Mesodermal cell (in vitro differentiated cells): ENCODE measurements around the gene AMHR2. TPM values are rescaled to one million over a fixed set of nuclear protein-coding genes. Genes with fewer than 3 reads are reported as not detected.
"Not testable (repeated sequence)": the region's sequence is repeated elsewhere in the genome, so short reads cannot be mapped to it uniquely, and the experiment has no call there.

ENCODE experiments used
- H3K27ac ChIP-seq: 2 replicates; pipeline ENCODE4 v1.7.0; 2013; ENCODE audit warnings: mild to moderate bottlenecking, low read depth, low read length, moderate library complexity; ENCODE audit not compliant: severe bottlenecking
- H3K36me3 ChIP-seq: 2 replicates; pipeline ENCODE4 v1.7.1; 2013; ENCODE audit warnings: mild to moderate bottlenecking, low read length, moderate library complexity; ENCODE audit not compliant: control insufficient read depth, insufficient read depth
- H3K4me1 ChIP-seq: one replicate; pipeline ENCODE4 v1.7.1; 2013; ENCODE audit warnings: mild to moderate bottlenecking, low read length; ENCODE audit not compliant: insufficient read depth, control insufficient read depth, poor library complexity, severe bottlenecking
- H3K4me3 ChIP-seq: 2 replicates; pipeline ENCODE4 v1.7.0; 2013; ENCODE audit warnings: low read length, control low read depth, mild to moderate bottlenecking; ENCODE audit not compliant: insufficient read depth, poor library complexity, severe bottlenecking; ENCODE audit errors: extremely low read depth
- H3K9me3 ChIP-seq: 2 replicates; pipeline ENCODE4 v1.7.1; 2013; ENCODE audit warnings: mild to moderate bottlenecking, low read length, moderate library complexity; ENCODE audit not compliant: control insufficient read depth
- WGBS, 2 experiments: methylation state at CpG; one replicate each; pipeline ENCODE4 v1.1.5; 2013; ENCODE audit warnings: missing lambda C conversion rate in 2 of 2; ENCODE audit not compliant: insufficient coverage in 2 of 2; 5-methylcytosine and 5-hydroxymethylcytosine counted together
- polyA plus RNA-seq, 2 experiments: library from polyadenylated mRNA; stranded (reverse); fragments of 50-300 nt; gene quantifications; one replicate each; pipeline ENCODE4 v1.2.3, GENCODE V29; 2013

Gene AMHR2
- polyA plus RNA-seq (2013, experiment 1 of 2), result 5.8 TPM
- 4.4 TPM for polyA plus RNA-seq (2013, experiment 2 of 2)

DNA sequence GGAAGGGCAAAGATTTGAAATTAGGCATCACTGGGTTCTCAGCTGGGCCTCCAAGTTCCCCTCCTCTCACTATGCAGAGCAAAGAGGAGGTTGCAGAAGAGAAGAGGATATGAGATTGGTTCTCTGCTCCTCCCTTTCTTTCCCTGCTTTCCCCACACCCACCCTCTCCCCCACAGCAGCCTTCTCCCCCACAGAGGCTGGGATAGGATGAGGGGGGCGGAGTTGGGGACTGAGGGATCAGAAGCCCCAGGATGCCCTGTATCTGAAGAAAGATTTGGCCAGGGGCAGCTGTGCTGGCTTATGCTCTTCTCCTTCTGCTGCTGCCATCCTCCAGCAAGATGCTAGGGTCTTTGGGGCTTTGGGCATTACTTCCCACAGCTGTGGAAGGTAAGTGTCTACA lies at the start of gene AMHR2:
Gene AMHR2, plus strand, starts transcription at position 259 of the 400 bp plus-strand sequence. Its CDS starts 80 bp downstream, at position 339.
- no peaks in the 10 kb centered on the region for H3K36me3 ChIP-seq
- WGBS, 2 experiments, result no CpG with 5 or more reads among the region's 1 CpG
- H3K9me3 ChIP-seq, result no peaks in the 10 kb centered on the region
- H3K27ac ChIP-seq, result no peak within 1 kb of the TSS
- no peak within 1 kb of the TSS for H3K4me3 ChIP-seq
- H3K4me1 ChIP-seq, result peaks cover 22% of the 10 kb centered on the region

DNA sequence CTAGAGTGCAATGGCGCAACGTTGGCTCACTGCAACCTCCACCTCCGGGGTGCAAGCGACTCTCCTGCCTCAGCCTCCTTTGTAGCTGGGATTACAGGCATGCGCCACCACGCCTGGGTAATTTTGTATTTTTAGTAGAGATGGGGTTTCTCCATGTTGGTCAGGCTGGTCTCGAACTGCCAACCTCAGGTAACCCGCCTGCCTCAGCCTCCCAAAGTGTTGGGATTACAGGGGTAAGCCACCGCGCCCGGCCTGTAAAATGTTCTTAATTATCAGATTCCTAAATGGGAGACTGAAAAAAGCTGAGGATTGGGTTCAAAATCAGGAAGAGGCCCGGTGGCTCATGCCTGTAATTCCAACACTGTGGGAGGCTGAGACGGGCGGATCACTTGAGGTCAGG lies 49.4 kb upstream of the AMHR2 start:
- not testable (repeated sequence) for H3K27ac ChIP-seq, H3K4me3 ChIP-seq, H3K4me1 ChIP-seq, H3K9me3 ChIP-seq, H3K36me3 ChIP-seq
- 83 to 86% methylated on average over 11 to 12 of the region's 14 CpGs for WGBS, 2 experiments

- H3K27ac ChIP-seq, result no peak overlapping the region
- peaks cover 17% of the 10 kb centered on the region for H3K4me1 ChIP-seq
- no CpG with 5 or more reads among the region's 2 CpGs for WGBS, 2 experiments
- peaks cover 6% of the 10 kb centered on the region for H3K36me3 ChIP-seq
- no peak overlapping the region for H3K4me3 ChIP-seq
- no peaks in the 10 kb centered on the region for H3K9me3 ChIP-seq
Observed at GRCh38 chr12:53376747-53377146, 46.9 kb upstream of the AMHR2 start.

DNA sequence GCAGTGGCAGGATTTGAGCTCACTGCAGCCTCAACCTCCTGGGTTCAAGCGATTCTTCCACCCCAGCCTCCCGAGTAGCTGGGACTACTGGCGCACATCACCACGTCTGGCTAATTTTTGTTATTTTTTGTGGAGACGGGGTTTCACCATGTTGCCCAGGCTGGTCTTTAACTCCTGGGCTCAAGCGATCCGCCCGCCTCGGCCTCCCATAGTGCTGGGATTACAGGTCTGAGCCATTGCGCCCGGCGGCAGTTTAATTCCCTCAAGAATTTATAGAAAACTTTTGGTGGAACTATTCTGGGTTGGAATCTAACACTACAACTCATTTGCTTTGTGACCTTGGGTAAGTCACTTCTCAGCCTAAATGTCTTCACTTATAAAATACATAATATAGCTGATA lies 45.4 kb upstream of the AMHR2 start:
- Histone ChIP-seq H3K4me1 (peaks cover 21% of the 10 kb centered on the region), H3K9me3 (no peaks in the 10 kb centered on the region), H3K27ac (no peak overlapping the region), H3K4me3 (no peak overlapping the region), H3K36me3 (peaks cover 20% of the 10 kb centered on the region)
- WGBS, 2 experiments, result 94 to 98% methylated on average over 7 to 9 of the region's 12 CpGs

GRCh38 chr12:53378724-53379388 lies 44.8 kb upstream of the AMHR2 start:
- Histone ChIP-seq H3K4me1 (peaks cover 28% of the 10 kb centered on the region), H3K27ac (peak overlapping the region; percentile 73), H3K4me3 (peak overlapping the region; percentile 41), H3K36me3 (peaks cover 26% of the 10 kb centered on the region), H3K9me3 (no peaks in the 10 kb centered on the region)
- 32 to 35% methylated on average over 22 to 23 of the region's 23 CpGs for WGBS, 2 experiments

DNA sequence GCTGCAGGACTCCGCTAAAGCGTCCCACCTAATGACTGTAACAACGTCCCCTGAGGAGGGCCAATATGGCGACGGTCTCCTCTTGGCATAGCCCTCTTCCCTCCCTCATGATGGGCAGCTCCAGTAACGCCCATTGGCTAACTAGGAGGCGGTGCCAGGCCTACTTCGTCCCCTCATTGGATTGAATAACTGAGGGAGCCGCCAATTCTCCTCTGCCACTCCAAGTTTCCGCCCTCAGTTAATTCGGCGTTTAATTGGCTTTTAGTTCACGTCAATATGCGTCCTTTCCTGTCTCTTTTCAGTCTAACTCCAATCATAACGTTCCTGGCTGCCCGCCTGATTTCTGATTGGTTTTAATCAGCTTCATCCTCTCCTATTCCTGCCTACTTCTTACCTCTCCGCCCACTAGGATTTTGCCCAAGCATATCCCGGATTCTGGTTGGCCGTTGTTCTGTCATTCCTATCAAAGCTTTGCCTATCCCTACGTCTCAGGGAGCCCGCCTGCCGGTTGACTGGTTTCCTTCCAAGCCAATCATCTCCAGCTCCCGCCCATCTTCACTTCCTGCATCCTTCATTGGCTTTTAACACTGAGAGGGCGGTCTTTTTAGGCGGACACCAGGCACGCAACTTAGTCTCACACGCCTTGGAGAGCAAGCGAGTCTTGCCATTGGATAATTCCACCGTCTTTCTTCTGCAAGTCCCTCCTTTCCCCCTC lies 44.1 kb upstream of the AMHR2 start:
- Histone ChIP-seq H3K4me3 (peak overlapping the region; percentile 56), H3K4me1 (peaks cover 28% of the 10 kb centered on the region), H3K9me3 (no peaks in the 10 kb centered on the region), H3K27ac (peak overlapping the region; percentile 99), H3K36me3 (peaks cover 33% of the 10 kb centered on the region)
- 0% methylated on average over 29 of the region's 29 CpGs for WGBS, 2 experiments

GRCh38 chr12:53380104-53380793 lies 43.4 kb upstream of the AMHR2 start, which contains the start of gene SP1:
SP1 (plus strand) TSS chr12:53380176; CDS start chr12:53380292, 116 bp downstream.
- 0% methylated on average over 15 of the region's 71 CpGs; no CpG with 5 or more reads in 1 of the 2 experiments for WGBS, 2 experiments
- peak within 1 kb of the TSS; percentile 99 for H3K27ac ChIP-seq
- H3K4me3 ChIP-seq, result peak within 1 kb of the TSS; percentile 56
- no peaks in the 10 kb centered on the region for H3K9me3 ChIP-seq
- H3K36me3 ChIP-seq, result peaks cover 39% of the 10 kb centered on the region
- H3K4me1 ChIP-seq, result peaks cover 28% of the 10 kb centered on the region

GRCh38 chr12:53380794-53381730 lies 42.6 kb upstream of the AMHR2 start:
- Histone ChIP-seq H3K9me3 (no peaks in the 10 kb centered on the region), H3K36me3 (peaks cover 46% of the 10 kb centered on the region), H3K4me3 (peak overlapping the region; percentile 56), H3K4me1 (peaks cover 28% of the 10 kb centered on the region), H3K27ac (peak overlapping the region; percentile 99)
- 10% methylated on average over 13 to 15 of the region's 21 CpGs for WGBS, 2 experiments

DNA sequence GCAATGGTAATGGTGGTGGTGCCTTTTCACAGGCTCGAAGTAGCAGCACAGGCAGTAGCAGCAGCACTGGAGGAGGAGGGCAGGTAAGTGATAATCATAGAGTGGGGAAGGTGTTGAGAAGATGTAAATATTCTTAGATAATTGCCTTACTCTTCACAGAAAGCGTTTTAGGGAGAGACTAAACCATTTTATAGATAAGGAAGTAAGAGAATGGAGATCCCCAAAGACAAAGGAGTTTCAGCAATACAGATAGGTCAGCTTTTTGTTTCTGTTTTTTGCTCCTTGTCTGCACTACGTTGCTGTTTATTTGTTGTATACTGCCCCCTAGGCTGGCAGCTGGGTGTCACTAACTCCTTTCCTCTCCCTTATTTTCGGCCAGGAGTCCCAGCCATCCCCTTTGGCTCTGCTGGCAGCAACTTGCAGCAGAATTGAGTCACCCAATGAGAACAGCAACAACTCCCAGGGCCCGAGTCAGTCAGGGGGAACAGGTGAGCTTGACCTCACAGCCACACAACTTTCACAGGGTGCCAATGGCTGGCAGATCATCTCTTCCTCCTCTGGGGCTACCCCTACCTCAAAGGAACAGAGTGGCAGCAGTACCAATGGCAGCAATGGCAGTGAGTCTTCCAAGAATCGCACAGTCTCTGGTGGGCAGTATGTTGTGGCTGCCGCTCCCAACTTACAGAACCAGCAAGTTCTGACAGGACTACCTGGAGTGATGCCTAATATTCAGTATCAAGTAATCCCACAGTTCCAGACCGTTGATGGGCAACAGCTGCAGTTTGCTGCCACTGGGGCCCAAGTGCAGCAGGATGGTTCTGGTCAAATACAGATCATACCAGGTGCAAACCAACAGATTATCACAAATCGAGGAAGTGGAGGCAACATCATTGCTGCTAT lies 41.7 kb upstream of the AMHR2 start:
- peak overlapping the region; percentile 56 for H3K4me3 ChIP-seq
- H3K9me3 ChIP-seq, result no peaks in the 10 kb centered on the region
- WGBS, 2 experiments, result 73 to 85% methylated on average over 8 of the region's 9 CpGs
- H3K36me3 ChIP-seq, result peaks cover 55% of the 10 kb centered on the region
- peaks cover 31% of the 10 kb centered on the region for H3K4me1 ChIP-seq
- H3K27ac ChIP-seq, result peak overlapping the region; percentile 99
